COLO668 (cell line): ENCODE data around the gene CSMD2.

Source experiments
- DNase-seq: peaks from one replicate; lab custom pipeline; 2025; ENCODE audit not compliant: unreplicated experiment; lab: John Stamatoyannopoulos, UW

CSMD2 gene

DNA sequence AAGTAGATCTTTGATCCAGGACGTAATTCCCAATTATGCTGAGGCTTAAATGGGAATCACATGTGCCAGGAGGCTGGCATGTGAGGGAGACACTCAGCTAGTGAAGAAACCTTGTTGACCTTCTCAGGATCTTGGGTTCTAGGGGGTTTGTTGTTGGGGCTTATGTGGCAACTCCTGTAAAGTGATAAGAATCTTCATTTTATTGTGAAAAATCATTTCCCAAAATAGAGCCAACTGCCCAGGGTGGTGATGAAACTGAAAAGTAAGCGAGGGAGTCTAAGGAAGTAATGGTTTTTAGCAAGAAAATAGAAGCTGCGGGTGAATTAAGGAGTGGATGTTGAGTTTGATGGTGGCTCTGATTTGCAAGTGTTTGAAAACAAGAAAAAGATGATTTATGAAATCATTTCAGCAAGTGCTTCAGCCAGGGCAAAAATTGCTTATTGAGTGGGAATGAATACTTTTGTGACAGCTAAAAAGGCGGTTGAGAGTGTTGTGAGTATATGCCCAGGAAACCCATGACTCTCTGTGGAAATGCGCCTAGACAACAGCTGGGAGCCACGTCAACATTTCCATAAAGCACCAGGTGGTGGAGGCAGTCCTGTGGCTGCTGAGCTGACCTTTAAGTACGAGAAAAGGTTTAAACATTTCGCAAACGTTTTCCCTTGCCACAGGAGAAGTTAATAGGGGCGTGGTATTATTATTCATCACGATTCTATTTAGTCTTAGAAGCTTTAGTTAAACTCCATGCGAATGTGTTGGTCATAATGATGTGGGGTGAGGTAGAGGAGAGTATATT lies 198.5 kb downstream of the CSMD2 start:
- DNase-seq, result no peak

DNA sequence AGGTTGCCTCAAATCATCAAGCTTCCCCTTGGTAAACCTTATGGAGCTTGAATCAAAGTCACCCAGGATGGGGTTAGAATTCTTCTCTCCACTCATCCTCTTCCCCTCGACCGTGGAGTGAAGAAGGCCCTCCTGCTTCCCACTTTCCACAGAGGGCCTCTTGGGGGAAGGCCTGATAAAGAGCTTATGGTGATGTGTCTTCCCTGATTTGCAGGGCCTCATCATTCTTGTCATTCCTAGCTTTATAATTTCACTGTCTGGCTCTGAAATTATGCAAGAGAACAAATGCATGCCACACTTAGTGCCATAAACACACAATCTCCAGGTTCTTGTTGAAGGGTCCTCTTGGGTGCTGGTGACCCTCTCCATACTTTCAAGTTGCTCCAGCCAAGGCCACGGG lies 199.9 kb downstream of the CSMD2 start:
- no peak for DNase-seq

DNA sequence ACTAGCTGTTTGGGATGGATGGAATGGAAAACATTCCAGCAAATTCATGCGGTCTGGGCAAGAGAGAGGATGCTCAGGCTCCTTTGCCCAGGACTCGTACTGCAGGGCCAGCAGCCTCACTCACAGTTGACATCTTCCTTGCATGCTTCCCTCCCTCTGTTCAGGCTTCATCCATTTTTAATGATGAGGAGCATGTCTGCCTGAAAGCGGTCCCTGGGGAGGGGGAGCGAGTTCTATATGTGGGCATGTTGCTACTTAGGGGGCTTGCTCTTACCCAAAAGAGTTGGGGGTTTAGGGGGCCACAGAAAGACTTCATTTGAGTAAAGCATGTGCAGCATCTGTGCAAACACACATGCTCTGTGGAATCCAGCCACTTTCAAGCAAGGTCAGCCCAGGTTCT lies 203.0 kb downstream of the CSMD2 start:
- no peak for DNase-seq

DNA sequence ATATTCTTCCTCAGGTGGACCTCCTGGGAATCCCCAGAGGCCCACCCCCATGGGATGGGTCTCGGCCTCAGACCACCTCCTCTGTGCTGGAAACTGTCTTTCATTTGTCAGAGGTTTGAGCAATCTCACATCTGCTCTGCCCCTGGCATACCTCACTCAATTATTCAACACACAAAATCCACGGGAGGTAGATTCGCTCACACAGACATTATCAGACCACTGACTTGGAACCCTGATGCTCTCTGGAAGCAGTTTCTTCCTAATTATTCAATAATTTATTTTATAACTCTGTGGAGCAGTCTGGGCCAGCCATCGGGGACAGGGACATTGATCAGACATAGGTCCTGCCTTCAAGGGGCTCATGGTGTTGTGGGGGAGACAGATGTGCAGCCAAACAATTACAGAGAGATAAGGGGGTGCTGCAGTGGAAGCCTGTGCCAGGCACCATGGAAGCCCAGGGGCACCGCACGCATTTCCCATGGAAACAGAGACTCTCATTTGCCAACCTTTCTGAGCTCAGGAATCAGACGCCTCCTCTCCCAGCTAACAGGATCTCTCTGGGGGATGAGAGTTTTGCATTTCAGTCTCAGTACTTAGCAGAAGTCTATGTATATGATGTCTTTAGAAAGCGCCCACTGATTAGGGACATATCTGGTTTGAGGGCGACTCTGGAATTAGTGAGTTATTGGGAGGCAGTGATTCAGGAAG lies 204.7 kb downstream of the CSMD2 start:
- no peak for DNase-seq

DNA sequence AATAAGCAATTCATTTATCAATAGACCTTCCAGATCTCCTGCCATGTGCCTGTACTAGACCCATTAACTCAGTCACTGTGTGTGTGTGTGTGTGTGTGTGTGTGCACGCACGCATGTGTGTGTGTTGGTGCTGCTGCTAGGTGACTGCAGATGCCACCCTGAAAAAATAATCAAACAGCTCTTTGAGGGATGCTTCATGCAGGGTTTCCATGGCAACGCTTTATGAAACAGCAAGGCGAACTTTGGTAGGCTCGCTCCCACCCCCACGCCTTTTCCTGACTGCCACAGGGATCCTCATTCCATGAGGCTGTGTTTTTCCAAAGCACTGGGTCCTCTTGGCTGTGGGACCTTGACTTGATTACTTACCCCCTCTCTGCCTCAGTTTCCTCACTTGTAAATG lies 207.2 kb downstream of the CSMD2 start:
- DNase-seq, result no peak

DNA sequence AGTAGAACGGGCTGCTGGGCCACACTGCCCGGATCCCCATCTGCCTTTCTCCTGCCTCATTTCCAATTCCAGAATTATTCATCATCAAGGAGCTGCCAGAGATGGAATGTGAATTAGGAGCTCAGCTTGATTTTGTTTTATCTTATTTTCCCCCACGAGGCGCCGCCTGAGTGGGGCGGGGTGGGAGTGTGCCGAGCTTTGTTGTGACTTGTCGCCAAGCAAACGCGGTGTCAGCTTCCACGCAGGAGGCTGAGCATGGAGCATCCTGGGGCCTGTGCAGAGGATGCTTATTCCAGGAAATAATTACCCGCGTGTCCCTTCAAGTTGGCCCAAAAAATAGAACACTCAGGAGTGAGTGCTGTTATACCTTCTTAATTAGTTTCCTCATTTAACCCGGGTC lies 209.9 kb downstream of the CSMD2 start:
- no peak for DNase-seq

DNA sequence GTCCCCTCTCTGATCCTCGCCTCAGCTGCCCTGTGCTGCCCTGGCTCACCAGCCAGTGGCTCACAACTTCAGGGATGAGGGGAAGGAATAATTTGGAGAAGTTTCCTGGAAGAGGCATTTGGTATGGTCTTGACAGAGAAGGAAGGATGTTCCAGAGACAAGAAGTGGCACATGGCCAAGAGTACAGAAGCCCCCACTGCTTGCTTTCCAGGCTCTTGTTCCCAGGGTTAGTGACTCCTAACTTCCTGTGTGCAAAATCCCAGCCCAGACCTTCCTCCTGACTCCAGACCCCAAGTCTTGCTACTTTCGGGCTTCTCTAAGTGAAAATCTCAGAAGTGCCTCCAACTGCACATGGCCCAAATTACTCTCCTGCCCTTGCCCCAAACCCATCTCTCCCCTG lies 215.5 kb downstream of the CSMD2 start:
- no peak for DNase-seq

DNA sequence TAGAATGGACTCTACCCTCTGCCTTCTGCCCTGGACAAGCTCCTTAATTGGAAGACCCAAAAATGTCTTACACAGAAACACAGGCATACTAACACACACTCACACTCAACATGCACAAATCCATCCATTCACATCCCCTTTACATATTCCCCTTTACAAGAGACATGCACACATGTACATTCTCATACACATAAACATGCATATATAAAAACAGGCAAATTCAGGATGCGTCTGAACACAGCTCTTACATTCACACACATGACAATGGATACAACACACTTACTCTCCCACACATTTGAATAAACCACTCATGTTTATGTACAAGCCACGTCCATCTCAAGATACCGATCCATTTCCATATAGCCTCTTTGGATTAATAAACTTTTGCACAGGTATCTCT lies 216.7 kb downstream of the CSMD2 start:
- DNase-seq, result no peak

DNA sequence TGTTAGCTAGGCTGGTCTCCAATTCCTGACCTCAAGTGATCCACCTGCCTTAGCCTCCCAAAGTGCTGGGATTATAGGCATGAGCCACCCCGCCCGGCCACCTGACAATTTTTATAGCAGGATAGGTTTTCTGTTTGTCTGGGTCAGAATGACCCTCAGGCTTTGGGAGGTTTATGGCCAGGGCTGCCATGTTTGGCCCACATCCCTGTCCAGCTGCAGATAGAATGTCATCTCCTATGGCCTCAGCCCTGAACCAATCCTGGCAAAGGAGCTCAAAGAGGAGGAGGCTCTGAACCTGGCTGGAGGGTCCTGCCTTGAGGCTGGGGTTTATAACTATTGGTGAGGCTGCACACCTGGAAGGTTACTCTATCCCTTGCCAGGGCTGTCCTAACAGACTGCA lies 218.2 kb downstream of the CSMD2 start:
- no peak for DNase-seq

DNA sequence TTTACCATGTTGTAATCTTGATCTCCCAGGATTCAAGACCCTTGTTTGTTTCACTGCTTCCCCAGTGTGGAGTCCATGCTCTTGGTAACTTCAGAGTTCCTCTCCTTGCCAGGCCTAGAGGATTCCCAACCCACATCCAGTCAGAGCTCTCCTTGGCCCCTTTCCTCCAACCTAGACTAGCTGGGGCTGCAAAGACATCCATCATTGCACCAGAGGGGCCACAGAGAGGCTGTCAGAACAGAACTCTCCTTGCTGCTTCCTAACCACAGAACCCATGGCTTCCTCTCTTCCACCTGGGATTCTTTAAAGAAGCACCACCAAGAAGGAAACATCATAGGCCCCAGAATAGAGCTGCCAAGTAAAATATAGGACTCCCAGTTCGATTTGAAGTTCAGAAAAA lies 220.2 kb downstream of the CSMD2 start:
- DNase-seq, result no peak

DNA sequence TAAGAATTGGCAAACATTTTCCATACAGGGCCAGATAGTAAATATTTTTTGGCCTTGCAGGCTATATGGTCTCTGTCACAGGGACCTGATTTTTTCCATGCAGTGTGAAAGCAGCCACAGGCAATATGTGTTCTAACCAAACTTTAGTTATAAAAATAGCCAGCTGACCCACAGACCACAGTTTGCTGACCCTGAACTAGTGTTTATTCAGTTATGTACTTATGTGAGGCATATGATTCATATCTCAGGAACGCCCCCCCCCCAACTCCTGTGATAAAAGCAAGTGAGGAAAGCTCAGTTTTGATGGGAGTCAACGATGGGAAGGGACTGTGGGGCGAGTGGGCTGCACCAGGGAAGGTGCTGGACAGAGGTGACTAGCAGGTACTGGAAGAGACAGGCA lies 221.1 kb downstream of the CSMD2 start:
- no peak for DNase-seq

DNA sequence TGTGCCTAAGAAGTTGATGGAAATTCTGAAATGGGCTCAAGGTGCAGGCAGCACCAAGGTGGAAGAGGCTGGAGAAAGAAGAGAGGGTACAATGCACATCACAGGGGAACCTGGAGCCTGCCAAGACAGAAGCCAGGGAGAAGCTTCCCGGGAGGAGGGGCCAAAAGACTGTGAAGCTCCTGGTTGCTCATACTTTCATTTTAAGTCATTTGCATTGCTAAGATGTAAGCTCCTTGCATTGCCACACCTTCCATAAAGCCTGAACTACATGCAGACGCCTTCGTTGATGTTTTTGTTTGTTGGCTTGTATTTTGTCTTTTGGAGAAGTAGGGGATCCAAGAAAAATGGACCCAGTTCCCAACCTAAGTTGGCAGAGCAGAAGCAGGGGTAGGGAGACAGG lies 232.2 kb downstream of the CSMD2 start:
- no peak for DNase-seq

DNA sequence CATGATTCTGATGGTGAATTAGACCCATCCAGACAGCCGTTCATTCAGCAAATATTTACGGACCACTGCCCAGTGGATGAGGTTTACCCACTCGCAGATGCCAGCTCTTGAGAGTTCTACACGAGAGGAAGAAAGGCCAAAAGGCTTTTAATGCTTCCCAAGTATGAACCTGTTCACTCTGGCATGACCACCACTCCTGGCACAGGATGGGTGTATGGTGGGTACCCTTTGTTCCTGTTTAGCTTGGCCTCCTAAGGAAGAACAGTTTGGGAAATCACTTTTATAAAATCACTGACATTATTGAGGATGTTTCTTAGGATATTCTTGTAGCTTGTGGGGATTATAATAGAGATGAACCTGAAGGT lies 233.9 kb downstream of the CSMD2 start:
- DNase-seq, result no peak

DNA sequence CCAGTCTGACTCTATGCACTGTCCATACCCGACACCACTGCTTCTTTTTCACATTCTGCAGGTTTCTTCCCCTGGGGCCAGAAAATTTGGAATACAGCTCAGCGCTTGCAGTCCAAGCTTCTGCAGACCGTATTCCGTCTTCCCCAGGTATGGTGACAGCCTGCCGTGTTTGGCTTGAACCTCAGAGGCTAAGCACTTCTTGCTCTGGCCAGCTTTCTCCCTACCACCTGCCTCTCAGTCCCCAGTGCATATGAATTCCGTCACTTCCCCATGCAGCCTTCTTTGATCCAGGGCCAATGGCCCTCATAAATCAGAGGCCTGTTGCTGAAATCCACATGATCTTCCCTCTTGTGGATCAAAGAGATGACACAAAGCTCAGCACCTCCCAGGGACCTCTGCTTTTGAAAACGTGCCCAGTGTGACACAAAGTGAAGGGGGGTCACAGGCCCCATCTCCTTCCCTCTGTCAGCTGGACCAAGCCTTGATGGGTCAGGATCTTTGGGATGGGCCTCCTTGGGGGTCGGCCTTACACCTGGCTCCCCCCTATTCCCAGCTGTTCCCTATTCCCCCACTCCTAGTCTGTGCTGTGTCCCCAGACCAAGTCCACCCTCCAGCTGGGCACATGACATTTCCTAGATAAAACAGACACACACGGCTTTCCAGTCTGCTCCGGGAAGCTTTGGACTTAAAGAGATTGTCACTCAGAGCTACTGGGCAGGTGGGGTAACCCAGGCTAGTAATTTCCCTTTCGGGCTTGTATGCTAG lies 234.5 kb downstream of the CSMD2 start:
- DNase-seq, result no peak

DNA sequence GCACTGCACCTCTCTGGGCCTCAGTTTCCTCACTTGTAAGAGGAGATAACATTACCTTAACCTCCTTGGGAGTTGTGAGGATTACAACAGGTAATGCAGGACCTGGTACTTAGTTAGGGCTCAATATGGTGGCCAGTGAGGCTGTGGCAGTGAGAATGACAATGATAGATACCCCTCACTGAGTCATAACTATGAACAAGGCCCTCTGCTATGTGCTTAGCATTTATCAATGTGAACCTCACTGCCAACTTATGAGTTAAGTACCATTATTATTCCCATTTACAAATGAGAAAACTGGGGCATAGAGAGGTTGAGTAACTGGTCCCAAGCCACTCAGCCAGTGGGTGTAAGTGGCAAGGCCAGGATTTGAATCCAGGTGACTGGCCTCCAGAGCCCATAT lies 236.8 kb downstream of the CSMD2 start:
- no peak for DNase-seq

DNA sequence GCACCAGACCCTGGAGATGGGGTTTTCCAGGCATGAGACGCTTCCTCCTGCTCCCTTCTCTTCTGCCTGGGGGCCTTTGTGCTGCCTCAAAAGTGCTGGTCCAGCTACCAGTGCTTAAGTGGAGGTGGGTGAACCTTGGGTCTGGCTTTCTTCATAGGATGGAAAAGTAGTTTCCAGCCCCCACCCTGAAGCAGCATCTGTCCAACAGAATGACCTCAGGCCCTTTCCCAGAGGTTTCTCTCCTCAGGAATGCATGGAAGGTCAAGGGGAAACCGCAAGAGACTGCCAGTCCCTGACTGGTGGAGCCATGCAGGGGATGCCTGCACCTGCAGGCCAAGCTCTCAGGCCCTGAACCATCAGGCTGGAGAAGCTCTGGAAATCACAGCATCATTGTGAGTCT lies 237.3 kb downstream of the CSMD2 start:
- DNase-seq, result no peak

DNA sequence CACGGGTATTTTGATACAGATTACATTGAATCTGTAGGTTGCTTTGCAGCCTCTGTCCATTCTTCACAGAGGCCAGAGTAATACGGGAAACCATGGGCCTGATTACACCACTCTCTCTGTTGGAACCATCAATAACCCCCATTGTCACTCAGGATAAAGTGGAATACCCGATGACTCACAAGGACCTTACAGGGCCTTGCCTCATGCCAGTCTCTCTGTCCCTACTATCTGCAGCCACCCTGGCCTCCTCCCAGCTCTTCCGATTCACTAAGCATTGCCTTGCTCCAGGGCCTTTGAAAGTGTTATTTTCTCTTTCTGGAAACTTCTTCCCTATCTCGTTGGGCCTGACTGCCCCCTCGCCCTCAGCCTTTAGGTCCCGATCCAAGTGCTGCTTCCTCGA lies 239.4 kb downstream of the CSMD2 start:
- DNase-seq, result no peak

DNA sequence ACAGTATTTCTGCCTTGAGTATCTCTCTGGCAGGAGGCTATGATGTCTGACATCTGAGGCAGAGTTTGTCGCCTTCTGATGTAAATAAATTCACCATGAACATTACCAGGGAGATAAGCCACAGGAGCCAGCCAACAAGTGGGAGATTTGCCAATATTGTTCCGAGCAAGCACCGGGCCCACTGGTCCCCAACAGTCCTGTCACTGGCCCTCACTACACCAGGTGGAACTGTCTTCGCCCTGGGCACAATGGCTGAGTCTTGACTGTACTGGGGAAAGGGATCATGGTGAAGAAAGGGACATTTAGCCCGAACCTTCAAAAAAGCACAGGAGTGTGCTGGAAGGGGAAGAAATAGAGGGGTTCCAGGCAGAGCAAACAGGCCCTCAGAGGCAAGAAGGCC lies 243.7 kb downstream of the CSMD2 start:
- DNase-seq, result no peak

DNA sequence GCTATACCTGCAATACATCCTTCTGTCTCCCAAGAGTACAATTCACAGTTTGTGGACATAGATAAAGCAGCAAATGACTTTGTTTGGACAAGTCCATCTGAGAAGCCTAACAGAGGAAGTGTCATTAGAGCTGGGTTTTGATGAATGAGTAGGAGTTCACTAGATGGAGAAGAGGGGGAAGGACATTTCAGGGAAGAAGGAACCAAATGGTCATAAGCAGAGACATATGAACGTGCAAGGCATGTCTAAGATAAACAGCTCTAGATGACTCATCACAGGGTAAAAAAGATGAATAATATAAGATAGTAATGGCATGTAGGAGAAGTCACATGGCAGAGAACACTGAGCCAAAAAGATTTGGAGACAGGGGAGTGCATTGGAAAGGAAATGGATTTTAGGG lies 246.7 kb downstream of the CSMD2 start:
- DNase-seq, result no peak

DNA sequence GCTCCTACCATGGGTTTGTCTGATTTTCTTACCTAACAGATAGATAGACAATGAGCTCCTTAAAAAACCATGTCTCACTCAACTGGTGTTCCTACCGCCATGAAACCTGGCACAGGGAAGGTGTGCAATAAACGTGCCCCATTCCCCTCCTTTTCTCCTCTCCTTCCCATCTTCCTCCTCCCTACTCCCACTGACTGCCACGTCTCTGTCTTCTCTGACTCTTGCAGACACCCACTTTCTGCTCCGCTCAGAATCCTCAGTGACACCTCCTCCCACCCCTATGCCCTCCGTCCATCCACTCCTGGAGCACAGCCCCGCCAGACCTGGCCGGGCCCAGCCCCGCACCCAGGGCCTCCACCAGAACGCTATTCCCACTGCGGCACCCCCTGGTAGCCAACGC lies 248.2 kb downstream of the CSMD2 start:
- no peak for DNase-seq

DNA sequence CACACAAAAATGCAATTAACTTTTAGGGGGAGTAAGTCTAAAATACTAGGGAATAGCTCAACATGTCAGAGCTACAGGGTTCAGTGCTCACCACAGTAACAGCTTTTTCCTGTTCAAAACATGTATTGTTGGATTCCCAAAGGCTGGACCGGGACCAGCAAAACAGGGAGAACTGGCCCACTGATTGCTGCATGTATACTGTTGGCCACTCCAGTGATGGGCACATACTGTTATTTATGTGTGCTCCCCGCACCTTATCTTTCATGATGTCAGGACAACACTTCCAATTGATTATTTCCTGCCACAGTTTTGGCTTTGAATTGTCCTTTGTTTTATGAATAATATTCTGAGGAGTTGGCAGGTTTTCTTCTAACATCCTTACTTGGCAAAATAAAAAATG lies 250.5 kb downstream of the CSMD2 start:
- DNase-seq, result no peak

DNA sequence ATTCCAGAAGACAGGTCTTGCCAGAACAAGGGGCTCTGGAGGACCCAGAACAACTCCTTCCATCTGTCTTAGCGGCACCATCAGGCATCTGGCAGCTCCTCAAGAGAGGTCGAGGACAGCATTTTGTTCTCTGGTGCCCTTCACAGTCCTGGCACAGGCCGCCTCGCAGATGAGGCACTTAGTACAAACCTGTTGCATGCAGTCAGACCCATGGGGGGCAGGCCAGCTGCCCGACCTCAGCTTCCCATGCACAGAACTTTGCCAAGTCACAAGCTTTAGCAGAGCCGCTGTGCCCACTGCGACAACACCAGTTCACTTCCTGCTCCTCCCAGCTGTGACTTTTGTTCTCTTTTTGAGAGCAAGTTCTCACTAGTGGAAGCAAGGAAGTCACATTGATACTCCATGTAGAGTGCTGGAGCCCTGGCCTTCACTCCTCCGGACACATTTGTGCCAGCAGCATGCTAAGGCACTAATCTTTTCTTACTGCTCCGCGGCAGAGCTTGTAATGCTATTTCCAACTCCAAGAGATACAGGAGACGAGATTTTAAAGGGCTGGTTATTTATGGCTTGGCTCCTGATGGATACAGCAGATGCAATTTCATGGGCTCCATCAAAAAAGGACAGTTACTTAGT lies 256.6 kb downstream of the CSMD2 start:
- DNase-seq, result no peak
